Endometrial microvascular endothelial cells (primary cell): ENCODE measurements around the gene RPTOR. TPM values are rescaled to one million over a fixed set of nuclear protein-coding genes. Genes with fewer than 3 reads are reported as not detected.
"Not testable (repeated sequence)": the region's sequence is repeated elsewhere in the genome, so short reads cannot be mapped to it uniquely, and the experiment has no call there.

Experiments used
- in situ Hi-C: cut with HindIII; loops from 2 replicates; pipeline ENCODE4 v1.10.0; 2017; ENCODE audit warnings: low sequenced_read_pairs, low pct_unique_long_range_greater_than_20kb; ENCODE audit errors: inconsistent ontology term
- total RNA-seq: library from RNA; depleted of rRNA; stranded (reverse); fragments of >200 nt; gene quantifications from one replicate; pipeline ENCODE4 v1.2.3, GENCODE V29; 2015; ENCODE audit errors: inconsistent ontology term

RPTOR gene
- total RNA-seq, 1 donor from 2014 or later, result 28.2 TPM

DNA sequence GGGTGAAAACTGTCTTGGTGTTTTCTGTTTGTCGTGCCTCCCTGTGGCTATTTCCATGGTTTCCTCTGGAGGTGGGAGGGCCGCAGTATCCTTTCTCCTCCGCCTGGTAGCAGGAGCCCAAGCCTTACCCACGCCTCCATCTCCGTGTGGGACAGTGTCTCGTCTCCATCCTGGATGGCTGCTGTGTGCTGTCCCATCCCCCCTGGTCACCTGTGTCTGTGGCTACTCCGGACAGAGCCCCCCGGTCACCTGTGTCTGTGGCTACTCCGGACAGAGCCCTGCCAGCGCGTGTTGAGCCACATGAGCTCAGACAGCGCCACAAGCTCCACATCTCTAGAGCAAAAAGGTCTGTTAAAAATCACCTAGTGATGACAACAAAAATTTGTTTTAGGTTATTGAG, 248.8 kb downstream of the RPTOR start:
- in situ Hi-C loops, result no loop called here

DNA sequence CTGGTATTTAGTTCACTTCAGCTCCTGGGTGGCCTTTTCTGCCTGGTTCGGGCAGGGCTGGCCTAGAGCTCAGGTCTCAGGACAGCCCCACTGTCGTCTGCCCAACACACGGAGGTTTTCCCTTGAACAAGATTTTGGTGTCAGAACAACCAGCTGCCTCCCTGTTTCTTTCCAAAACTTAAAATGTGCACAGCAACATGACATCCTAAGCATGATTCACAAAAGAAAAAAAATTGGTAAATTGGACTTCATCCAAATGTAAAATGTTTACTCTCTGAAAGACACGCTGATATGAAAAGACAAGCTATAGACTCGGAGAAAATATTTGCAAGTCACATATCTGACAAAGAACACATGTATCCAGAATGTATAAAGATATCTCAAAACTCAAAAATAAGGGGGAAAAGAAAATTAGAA, 249.2 kb downstream of the RPTOR start:
- in situ Hi-C loops, result no loop called here

DNA sequence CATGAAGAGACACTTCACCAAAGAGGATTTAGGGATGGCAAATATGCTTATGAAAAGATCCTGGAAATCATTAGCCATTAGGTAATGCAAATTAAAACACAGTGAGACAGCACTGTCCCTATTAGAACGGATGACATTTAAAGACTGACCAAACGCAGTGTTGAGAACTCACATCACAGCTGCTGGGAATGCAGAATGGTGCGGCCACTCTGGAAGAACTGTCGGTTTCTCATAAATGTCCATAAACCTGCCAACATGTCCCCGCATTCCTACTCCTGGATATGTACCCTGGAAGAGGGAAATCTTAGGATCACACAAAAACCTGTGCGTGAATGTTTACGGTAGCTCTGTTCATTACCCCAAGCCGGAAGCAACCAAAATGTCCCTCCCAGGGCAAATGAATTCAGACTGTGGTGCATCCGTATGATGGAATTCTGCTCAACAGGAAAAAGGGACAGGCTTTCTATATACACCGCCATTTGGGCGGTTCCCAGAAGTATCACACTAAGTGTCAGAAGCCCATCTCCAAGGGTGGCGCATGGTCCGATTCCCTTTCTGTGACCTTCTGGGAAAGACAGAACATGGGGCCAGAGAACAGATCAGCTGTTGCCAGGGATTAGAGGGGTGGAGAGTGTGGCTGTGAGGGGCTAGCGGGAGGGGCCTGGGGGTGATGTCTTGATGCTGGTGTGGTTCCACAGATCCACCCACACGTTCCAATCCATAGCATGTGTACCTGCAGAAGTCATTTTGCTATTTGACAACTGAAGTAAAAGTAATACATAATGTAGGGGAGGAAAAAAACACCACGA, 249.8 kb downstream of the RPTOR start:
- in situ Hi-C loops, result no loop called here

DNA sequence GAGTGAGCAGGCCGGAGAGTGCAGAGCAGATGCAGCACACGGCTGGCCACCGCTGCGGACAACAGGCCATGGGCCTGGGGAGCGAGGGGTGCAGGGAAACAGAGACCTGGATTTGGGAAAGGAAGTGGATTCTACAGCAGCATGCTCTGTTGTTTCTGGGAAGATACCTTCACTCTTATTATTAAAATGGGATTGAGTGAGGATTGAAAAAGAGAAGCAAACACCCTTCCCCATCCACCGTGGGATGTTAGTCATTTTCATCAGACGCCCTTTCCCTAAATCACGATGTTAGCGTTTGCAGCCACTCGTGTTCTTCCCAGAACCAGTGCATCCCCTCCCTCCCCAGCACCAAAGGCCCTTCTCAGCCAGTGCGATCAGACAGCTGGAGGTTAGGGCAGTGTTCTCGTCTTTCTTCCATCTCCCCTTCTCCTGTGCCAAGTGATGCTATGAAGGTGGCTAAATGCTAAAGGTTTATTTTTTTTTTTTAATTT, 250.5 kb downstream of the RPTOR start:
- in situ Hi-C loops, result no loop called here

DNA sequence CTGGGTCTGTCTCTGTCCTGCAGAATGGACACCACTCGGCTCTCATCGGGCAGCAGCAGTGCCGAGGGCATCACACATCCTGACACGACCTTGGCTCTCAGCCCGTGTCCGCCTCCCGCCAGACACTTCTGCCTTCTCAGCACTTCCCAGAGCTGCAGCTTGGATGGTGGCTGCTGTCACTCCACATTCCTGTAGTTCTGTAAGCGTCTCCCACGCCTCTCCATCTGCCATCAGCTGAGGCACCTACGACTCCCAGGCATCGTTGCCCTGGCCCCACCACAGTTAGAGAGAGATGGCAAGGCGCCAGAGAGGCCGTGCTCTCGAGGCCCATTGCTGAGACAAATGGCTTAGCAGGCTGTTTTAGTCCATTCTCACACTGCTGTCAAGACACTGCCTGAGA, 251.1 kb downstream of the RPTOR start:
- in situ Hi-C loops, result no loop called here

DNA sequence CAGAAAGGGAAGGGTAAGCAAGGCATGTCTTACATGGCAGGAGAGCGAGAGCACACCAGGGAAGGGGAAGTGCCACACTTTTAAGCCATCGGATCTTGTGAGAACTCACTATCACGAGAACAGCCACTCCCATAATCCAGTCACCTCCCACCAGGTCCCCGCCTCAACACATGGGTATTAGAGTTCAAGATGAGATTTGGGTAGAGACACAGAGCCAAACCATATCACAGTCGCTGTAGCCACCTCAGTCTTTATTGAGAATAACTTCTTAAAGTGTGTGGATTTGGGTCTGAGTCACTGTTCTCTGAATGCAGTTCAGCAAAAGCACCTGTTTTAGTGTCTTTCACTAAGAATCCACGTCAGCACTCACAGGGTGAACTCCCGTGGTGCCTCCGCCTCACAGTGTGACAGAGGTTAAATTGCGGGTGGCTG, 251.8 kb downstream of the RPTOR start:
- in situ Hi-C loops, result no loop called here

DNA sequence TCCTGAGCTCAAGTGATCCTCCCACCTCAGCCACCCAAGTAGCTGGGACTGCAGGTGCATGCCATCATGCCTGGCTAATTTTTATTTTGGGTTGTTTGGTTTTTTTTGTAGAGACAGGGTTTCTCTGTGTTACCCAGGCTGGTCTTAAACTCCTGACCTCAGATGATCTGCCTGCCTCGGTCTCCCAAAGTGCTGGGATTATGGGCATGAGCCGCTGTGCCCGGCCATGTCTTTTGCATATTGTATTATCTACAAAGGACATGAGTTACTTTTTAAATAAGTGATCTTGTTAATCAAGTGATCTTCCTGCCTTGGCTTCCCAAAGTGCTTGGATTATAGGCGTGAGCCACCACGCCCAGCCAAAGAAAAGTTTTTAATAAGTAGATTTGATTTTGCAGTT, 252.6 kb downstream of the RPTOR start:
- in situ Hi-C loops, result not testable (repeated sequence)

DNA sequence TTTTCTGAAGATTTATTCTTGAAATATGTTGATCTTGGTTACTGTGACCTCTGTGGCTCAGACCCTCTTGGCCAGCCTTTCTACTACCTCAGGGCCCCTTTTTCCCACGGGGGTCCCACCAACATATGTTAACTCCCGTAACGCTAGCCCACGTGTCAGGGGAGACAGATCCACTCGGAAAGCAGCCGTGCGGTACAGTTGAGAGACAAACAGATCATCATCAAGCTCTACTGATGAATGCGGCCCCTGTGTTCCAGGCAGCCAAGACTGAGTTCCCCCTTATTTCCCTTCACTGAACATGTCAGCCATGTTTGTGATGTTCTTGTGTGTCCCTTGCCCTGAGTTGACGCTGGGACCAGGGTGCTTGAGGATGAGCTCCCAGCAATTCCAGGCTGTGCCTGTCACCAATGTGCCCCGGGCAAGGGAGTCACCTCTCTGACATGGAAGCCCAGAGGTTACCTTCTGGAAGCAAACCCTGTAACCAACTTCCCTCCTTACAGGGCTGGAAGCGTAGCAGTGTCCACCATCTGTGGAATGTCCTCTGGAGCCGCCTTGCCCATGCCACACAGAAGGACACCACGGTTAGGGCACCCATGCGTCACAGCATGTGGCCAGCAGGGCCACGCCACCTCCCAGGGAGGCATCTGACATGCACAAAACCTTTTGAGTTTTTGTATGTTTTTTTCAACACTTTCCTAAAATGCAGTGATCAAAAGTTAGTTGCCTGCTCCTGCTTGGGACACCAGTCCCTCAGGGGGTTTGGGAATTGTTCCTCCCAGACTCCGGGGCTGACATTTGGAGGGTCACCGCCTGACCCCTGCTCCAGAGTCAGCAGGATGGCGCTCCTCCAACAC, 253.3 kb downstream of the RPTOR start:
- in situ Hi-C loops, result no loop called here

DNA sequence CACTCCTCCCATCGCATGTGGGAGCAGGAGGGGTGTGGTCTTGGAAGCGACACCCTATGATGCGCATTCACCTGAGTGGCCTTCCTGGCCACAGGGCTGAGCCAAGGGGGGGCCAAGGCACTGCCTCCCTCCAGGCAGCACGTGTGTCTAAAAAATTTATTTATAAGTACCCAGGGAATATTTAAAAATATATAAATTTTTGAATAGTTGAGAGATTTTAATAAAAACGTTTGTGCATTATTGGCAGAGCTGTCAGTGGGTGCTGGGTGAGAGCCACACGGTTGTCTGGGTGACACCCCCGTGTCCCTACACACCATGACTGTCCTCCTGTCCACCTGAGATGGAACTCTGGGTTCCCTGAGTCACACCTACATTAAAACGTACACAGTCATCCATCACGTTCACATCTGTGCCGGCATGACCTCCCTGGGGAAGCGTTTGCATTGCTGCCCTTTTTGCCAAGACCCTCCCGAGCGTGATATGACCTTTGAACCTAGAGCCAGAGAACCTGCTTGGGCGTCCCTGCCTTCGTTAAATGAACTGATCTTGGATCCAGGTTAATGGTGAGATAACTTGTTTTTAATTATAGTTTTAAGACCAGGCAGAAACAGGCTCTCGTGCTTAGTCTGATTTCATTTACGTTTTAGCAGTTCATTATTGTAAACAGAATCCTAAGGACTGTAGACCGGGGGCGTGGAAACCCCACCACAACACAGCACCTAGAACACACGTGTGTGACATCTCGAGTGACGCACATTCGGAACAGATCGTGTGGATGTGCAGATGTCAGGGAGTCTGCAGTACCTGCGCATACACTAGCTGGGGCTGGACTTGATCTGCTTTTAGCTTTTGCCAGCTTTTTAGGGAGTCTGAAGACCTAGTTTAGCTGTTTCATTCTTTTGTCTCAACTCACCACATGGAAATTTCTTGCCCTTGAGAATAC, 254.2 kb downstream of the RPTOR start:
- in situ Hi-C loops, result no loop called here

DNA sequence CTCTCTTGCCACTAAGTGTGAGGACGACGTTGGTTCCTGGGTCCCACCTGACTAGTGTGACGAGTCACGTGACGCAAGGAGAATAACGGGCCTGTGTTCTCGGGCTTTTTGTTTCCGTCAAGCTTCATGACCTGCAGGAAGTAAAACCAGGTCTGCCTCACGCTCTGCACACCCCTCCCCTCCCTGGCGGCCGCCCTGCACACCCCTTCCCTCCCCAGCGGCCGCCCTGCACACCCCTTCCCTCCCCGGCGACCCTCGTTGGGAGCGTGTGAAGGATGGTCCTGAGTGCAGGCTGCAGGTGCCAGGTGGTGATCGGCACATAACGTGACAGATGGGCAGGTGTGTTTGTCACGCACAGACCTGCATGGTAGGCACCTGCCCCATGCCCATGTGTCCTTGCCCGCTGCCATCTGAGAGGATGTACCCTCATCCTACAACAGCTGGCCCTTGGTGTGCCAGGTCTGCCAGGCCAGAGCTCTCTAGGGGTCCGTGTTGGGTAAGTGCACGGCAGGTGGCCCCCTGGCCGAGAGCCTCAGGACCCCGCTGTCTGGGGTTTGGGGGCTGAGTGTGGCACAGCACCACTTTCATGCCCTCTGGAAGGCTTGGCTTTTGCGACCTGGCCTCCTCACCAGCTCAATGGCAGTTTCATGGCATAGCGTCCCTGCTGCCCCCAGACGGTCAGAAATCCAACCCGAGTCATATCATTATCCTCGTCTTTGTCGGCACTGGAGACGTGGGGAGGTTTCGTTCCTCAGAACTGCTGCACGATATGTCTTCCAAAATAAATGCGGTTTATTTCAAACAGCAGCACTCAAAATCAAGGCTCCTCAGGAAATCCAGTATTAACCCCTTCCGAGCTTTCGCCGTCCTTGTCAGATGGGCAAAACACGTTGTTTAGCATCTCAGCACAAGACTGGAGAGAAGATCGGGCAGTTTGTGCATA, 255.2 kb downstream of the RPTOR start:
- in situ Hi-C loops, result no loop called here

DNA sequence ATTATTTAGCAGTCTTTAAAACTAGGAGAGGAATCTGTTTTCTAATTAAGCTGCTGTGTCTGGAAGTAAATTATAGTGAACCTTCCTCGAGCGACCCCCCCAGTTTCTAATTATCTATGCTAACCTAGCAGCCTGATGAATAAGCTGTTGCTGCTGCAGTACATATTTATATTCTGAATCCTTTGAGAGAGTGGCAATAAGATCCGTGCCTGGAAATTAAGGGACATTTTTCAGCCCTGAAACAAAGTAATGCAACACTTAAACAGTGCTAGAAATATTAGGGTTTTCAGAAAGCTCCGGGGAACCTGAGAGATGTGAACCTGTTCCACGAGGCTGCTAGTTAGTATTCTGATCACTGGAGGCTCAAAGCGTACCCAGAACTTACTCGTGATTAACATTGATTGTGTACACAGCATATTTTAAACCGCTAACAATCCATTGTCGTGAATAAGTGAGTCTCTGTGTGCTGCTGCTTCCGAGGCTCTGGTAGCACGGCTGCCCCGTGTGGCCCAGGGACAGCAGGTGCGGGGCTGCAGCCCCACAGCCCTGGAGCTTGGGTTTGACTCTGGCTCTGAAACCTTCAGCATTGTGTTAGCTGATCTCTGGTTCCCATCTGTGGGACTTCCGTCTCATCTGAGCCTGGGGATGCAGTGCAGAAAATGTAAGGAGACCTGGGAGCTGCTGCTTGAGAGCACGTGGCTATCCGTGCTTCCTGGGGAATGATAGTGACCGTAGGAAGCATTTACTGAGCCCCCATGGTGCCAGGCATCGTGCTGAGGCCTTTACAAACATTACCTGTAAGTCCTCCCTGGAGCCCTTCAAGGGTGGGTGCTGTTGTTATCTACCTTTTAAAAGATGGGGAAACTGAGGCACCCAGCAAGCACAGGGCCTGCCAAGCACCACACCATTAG, 256.1 kb downstream of the RPTOR start:
- in situ Hi-C loops, result no loop called here

DNA sequence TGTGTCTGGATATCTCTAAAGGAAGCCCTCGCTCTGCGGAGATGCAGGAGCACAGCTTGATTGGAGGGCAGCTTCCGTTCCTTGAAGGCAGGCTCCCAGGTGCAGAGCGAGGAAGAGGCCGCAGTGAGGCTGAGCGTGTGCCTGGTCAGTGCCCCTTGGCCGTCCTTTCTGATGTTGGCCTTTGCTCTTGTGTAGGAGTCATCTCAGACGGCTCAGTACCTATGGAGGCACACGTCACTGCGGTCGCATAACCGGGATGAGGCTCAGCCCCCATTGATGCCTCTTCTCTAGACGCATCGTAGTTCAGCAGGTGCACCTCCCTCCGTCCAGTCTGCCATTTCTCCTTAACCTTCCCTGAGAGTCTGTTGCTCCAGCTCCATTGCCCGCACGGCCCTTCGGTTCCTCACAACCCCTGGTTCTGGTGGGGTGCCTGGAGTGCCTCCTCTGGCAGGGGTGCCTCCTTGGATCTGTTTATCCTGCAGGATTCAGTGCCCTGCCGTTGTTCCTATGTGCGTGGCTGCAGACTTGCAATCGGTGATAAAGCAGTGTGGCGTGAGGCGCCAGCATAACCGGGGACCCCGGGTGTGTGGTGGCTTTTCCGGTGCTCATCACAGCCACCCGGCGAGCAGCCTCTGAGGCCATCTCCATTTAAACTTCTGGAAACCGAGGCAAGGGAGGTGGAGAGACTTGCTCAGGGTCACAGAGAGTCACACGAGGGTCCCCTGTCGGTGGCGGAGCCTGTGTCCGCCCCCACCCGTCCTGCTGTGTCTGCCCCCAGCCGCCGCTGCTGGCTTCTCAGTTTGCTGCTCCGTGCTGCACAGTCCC, 258.2 kb downstream of the RPTOR start:
- in situ Hi-C loops, result no loop called here

DNA sequence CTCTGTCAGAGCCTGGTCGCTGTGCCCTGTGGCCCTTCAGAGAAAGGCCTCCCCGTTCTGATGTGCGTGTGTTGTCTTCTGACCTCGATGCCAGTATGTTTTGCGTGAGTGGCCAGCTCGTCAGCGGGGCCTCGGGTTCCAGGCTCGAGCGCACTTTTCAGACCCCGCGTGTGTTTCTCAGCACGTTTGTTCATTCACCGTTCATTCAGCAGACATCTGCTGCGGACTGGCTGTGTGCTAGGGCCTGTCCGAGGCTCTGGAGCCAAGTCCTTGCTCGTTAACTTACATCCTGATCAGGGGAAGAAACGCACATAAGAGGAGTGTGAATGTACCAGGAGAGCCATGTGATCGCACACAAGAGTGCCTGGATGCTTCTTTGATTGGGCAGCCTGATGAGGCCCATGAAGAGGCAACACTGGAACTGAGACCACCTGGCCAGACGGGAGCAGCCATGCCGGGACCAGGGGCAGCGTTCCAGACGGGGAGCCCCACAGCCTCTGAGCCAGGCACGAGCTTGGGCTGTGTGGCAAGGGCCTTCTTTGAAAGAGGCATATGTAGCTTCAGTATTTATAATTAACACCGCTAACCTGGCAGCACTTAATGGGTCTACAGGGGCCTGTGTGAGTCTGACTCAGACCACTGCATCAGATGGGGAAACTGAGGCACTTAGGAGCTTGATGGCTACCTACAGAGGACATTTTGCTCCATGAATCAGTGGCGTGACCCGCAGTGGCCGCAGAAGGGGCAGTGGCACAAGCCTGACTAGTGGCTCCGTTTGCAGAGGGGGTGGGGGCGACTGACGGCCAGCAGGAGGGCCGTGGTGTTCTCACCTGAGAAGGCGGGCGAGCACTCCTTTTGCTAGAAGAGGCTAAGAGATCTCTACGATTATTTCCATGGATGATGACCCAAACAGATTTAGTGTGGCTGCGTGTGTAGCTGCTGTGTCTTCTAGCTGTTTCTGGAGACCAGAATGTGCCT, 259.1 kb downstream of the RPTOR start:
- in situ Hi-C loops, result no loop called here

DNA sequence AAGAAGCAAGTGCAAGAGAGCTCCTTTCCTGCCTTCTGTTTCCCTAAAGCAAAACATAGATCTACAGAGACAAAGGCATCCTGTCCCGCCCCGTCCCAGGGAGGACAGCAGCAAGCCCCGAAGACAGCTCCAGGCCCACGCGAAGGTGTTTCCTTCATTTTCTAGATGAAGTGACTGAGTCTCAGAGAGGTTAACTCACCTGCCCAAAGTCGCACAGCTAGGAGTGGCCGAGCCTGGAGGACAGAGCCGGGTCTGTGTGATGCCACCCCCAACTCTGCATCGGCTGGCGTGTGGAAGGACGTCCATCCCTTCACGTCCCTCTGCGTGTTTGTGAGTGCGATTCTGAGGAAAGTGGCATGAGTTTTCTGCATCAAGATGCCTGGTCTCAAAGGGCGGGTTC, 259.8 kb downstream of the RPTOR start:
- in situ Hi-C loops, result no loop called here
